ENCODE data around the gene DPH2. TPM values are rescaled to one million over a fixed set of nuclear protein-coding genes. Genes with fewer than 3 reads are reported as not detected.

The DPH2 gene, protein sequence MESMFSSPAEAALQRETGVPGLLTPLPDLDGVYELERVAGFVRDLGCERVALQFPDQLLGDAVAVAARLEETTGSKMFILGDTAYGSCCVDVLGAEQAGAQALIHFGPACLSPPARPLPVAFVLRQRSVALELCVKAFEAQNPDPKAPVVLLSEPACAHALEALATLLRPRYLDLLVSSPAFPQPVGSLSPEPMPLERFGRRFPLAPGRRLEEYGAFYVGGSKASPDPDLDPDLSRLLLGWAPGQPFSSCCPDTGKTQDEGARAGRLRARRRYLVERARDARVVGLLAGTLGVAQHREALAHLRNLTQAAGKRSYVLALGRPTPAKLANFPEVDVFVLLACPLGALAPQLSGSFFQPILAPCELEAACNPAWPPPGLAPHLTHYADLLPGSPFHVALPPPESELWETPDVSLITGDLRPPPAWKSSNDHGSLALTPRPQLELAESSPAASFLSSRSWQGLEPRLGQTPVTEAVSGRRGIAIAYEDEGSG
- polyA plus RNA-seq (ENCODE audit: insufficient read length in 10 of 10): 10 to 100 TPM; 13.7 to 19.3 (median 18.2) TPM
- long read RNA-seq, donor 1, partial matches to known transcripts: 6 of 10 reads
- long read RNA-seq, donor 1, other reads (novel, unspliced or antisense): 0 of 10 reads
- long read RNA-seq, donor 2, partial matches to known transcripts: 0 of 1 reads
- long read RNA-seq, donor 2, other reads (novel, unspliced or antisense): 0 of 1 reads
- long read RNA-seq, donor 3: 0 reads
- long read RNA-seq, donor 4, partial matches to known transcripts: 0 of 2 reads
- long read RNA-seq, donor 4, other reads (novel, unspliced or antisense): 0 of 2 reads
- long read RNA-seq, donor 5, partial matches to known transcripts: 6 of 8 reads
- long read RNA-seq, donor 5, other reads (novel, unspliced or antisense): 0 of 8 reads
- long read RNA-seq, donor 6, partial matches to known transcripts: 0 of 2 reads
- long read RNA-seq, donor 6, other reads (novel, unspliced or antisense): 0 of 2 reads
- long read RNA-seq, donor 7: 0 reads
- long read RNA-seq, donor 8, partial matches to known transcripts: 0 of 1 reads
- long read RNA-seq, donor 8, other reads (novel, unspliced or antisense): 0 of 1 reads
- long read RNA-seq, donor 9, partial matches to known transcripts: 0 of 2 reads
- long read RNA-seq, donor 9, other reads (novel, unspliced or antisense): 0 of 2 reads

DNA sequence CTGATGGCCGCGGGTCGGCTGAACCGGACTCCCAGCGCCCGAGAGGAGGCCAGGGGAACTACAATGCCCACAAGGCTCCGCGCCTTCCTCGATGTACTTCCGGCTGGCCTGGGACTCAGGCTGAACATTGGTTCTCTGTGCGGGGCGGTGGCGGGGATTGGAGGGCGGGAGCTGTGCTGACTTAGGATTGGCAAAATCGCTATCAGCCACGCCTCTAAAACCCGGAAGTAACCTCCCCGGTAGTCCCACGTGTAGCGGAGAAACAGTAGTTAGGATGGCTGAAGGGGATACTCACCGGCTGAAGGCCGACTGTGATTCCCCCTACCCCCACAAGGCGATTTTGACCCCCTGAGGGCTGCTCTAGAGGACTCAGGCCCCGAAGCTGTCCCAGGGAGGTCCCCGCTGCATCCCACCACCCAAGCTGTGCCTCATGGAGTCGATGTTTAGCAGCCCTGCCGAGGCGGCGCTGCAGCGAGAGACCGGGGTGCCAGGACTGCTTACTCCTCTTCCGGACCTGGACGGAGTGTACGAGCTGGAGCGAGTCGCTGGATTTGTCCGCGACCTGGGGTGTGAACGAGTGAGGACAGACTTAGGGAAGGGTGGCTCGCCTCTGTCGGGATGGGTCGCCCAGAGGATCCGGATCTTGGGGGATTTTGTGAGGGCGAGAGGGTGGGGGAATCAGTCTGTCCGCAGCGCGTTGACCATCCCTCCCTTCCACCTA, at the start of gene DPH2:
Gene DPH2 (plus strand): TSS at position 265 of the 721 bp plus-strand sequence. CDS start 166 bp downstream, at position 431.
- peak; percentile 97 to 98 (median 97) for DNase-seq

DNA sequence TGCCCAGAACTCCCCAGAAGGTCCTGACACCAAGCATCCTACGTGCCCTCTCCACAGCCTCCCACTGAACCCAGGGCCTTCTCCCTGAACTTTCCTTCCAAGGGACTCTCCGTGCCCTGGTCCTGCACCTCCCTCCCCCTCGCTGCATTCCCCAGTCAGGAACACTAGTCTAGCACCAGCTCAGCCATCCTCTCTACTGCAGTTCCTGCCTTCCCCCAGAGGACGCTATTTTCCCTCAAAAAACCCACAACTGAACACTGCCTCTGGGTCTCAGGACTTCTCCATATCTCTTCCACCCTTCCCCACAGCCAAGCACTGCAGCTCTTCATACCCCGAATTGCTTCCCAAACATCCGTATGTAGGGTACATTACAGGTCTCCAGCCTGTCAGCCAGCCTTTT, 48.8 kb upstream of the DPH2 start:
- no peak for DNase-seq

DNA sequence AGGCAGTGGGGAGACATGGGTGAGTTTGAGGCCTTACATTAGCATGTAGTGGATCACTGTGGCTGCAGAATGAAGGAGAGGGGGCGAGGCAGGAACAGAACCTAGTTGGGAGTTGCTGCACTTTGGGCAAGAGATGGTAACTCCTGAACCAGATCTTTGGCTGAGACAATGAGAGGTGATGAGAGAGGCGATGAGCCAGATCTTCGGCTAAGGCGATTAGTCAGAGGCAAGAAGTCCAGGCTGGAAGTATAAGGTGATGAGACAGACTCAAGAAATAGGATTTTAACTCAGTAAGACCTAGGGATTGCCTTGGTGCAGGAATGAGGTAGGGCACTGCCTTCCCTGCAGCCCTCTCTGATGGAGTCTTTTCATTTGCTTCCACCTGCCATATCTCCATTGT, 45.3 kb upstream of the DPH2 start:
- no peak for DNase-seq

DNA sequence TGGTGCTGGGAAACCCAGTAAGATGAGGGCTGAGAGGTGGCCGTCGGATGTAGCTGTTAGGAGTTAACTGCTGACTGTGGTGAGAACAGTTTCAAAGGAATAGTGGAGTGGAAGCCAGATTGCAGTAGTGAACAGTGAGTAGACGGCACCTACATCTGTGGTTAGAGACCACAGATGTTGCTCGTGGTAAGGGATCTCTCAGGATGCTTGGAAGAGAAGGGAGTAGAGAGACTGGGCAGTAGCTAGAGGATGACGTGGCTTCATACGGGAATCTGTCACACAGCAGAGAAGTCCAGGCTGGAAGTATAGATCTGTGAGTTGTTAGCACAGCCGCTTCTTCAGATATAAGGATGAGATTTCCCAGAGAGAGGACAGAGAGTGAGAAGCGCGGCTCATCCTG, 44.0 kb upstream of the DPH2 start:
- DNase-seq: no peak

DNA sequence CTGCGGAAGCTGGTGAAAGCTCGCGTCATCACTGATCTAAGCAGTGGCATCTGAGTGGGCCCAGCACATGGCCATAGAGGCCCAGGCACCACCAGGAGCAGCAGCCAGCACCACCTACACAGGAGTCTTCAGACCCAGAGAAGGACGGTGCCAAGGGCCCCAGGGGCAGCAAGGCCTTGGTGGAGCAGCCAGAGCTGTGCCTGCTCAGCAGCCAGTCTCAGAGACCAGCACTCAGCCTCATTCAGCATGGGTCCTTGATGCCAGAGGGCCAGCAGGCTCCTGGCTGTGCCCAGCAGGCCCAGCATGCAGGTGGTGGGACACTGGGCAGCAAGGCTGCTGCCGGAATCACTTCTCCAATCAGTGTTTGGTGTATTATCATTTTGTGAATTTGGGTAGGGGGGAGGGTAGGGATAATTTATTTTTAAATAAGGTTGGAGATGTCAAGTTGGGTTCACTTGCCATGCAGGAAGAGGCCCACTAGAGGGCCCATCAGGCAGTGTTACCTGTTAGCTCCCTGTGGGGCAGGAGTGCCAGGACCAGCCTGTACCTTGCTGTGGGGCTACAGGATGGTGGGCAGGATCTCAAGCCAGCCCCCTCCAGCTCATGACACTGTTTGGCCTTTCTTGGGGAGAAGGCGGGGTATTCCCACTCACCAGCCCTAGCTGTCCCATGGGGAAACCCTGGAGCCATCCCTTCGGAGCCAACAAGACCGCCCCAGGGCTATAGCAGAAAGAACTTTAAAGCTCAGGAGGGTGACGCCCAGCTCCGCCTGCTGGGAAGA, 39.5 kb upstream of the DPH2 start:
- no peak for DNase-seq

DNA sequence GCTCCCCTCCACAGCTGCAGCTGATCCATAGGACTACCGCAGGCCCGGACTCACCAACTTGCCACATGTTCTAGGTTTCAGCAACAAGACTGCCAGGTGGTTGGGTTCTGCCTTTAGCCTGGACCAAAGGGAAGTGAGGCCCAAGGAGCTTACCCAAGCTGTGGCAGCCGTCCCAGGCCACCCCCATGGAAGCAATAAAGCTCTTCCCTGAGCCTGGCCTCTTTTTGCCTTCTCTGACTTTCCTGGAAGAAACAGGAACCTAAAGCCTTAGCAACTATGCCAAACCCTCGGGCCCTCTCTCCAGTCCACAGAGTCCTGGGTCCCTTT, 38.9 kb upstream of the DPH2 start:
- no peak for DNase-seq

DNA sequence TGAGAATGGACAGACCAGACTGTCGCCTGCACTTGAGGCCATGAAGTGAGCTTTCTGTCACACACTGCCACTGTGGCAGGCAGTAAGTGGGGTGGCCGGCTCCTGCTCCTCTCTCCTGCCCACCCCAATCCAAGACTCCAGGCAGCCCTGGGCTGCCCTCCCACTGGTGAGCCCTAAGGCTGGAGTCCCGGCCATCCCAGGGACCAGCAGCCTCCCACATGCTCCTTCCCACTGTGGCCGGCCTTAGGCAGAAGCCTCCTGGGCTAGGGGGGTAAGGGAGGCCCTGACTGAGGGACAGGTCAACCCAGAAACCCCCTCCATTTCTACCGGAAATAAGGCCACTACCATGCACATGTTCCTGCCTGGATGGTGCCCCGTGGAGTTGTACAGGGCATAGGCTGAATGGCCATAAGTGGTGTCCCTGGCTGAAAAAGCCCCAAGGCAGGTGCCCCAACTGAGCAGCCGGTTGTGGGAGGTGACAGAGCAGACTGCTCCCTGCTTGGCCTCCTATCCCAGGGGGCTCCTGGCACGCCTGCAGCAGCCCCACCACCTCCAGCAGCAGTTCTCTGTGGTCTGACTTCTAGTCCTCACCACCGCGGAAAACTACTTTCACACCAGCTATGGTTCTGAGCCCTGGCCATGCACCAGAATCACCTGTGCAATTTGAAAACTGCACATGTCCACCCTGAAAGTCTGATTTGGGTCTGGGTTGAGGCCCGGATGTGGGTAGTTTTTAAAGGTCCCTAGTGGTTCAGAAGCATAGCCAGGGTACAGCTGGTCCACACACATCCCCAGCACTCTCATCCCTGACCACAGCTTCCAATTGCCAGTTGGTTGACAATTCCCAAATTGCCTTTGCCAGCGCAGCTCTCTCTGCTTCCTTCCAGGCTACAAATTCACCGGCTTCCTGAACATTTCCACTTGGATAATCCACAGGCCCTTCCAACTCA, 37.8 kb upstream of the DPH2 start:
- DNase-seq: no peak

DNA sequence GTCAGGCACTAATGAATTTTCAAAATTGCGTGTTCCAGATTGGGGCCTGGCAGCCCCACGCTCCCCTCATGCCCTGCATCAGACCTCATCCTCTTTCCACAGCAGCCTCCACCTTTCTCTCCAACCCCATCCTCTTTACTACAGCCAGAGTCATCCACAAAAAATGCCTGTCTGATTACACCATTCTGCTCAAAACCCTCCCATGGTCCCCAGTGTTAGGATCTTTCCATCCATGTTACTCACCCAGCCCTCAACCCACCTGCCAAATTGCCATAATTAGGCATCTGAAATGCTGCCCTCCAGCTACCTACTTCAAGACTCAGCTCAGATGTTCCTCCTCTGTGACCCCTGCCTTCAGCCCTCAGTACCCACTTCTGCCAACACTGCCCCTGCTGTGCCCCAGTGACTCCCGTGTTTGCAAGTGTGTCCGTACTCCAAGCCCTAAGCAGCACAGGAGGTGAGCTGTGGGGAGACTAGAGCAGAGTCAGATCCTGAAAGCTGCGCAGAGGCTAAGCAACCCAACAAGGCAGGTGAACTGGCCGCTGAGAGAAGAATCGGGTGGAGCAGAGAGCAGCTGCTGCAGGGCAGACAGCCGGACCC, 36.9 kb upstream of the DPH2 start:
- DNase-seq: no peak

DNA sequence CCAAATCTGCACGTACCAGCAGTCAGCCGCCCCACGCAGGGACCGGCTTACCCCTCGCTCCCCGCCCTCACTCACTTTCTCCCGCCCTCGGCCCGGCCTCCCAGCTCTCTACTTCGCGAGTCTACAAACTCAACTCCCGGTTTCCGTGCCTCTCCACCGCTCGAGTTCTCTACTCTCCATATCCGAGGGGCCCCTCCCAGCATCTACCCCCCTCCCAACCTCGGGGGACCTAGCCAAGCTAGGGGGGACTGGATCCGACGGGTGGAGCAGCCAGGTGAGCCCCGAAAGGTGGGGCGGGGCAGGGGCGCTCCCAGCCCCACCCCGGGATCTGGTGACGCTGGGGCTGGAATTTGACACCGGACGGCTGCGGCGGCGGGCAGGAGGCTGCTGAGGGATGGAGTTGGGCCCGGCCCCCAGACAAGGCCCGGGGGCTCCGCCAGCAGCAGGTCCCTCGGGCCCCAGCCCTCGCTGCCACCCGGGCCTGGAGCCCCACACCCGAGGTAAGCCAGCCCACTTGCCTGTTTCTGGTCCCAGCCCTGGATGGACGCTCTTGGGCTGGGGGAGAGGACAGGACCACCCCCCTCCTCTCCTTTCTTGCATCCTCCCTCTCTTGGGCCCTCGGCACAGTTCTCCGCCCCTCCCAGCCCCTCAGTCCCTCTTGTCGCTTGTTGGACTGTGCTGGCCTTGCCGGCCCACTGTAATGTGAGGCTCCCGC, 36.3 kb upstream of the DPH2 start, which contains the start of gene ARTN:
Gene ARTN (plus strand): TSS at position 416 of the 715 bp plus-strand sequence. CDS start 1,856 bp downstream, outside the sequence.
- DNase-seq: peak in 1 of 3 donors; percentile 68

DNA sequence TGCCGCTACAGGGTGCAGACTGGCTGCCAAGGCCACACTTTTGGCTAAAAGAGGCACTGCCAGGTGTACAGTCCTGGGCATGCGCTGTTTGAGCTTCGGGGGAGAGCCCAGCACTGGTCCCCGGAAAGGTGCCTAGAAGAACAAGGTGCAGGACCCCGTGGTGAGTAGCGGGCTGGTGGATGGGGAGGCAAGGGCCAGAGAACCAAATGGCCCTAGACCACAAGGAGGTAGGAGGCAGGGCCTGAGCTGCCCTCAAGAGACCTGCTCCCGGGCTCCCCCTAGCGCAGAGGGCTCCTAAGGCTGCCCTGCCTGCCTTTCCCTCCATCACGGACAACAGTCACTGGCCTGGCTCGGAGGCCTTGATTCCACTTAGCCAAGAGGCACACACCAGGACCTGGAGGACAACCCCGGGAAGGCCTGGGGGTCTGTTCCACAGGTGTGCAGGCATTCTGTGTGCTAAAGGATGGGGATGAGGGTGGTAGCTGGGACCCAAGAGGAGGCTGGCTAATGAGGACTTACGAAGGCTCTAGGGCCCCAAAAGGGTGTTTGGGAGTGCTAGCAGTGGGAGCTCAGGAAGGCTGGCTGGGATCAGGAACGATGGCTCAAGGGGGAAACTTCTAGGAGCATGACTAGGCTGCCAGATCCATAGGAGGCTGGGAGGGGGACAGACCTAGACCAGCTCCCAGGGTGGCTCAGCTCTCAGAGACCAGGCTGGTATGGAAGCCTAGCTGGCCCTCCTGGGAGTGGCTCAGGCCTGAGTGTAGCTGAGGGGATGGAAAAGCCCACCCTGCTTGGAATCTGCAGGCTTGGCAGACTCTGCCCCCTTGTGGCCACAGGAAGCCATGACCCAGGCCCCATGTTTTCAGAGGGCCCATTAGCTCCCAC, 35.5 kb upstream of the DPH2 start:
- peak; percentile 45 to 82 (median 58) for DNase-seq

DNA sequence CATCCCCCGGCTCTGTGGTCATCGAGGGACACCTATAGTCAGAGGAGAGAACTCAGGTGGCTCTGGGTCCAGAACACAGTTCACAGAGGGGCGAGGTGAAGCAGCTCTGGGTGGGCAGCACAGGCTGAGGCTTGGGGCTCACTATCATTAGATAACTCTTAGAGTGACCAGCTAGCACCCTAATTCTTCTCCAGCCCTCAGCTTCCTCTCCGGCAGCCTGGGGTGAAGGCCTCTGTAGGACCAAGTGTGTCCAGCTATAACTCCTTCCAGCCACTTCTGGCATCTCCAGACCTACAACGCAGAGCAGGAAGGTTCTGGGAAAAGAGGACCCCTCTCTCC, 34.9 kb upstream of the DPH2 start:
- no peak for DNase-seq

DNA sequence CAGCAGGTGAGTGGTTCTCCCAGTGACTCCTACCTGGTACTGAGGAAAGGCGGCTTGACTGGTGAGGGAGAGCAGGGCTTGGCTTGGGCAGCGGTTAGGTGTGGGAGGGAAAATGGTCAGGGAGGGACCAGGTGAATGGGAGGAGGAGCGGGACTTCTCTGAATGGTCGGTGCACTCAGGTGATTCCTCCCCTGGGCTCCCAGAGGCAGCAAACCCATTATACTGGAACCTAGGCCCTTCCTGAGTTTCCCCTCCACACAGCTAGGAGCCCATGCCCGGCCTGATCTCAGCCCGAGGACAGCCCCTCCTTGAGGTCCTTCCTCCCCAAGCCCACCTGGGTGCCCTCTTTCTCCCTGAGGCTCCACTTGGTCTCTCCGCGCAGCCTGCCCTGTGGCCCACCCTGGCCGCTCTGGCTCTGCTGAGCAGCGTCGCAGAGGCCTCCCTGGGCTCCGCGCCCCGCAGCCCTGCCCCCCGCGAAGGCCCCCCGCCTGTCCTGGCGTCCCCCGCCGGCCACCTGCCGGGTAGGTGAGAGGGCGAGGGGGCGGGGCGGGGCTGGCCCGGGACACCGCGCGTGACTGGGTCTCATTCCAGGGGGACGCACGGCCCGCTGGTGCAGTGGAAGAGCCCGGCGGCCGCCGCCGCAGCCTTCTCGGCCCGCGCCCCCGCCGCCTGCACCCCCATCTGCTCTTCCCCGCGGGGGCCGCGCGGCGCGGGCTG, 33.9 kb upstream of the DPH2 start:
- no peak for DNase-seq

DNA sequence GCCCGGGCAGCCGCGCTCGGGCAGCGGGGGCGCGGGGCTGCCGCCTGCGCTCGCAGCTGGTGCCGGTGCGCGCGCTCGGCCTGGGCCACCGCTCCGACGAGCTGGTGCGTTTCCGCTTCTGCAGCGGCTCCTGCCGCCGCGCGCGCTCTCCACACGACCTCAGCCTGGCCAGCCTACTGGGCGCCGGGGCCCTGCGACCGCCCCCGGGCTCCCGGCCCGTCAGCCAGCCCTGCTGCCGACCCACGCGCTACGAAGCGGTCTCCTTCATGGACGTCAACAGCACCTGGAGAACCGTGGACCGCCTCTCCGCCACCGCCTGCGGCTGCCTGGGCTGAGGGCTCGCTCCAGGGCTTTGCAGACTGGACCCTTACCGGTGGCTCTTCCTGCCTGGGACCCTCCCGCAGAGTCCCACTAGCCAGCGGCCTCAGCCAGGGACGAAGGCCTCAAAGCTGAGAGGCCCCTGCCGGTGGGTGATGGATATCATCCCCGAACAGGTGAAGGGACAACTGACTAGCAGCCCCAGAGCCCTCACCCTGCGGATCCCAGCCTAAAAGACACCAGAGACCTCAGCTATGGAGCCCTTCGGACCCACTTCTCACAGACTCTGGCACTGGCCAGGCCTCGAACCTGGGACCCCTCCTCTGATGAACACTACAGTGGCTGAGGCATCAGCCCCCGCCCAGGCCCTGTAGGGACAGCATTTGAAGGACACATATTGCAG, 33.2 kb upstream of the DPH2 start:
- peak in 1 of 3 donors; percentile 62 for DNase-seq

DNA sequence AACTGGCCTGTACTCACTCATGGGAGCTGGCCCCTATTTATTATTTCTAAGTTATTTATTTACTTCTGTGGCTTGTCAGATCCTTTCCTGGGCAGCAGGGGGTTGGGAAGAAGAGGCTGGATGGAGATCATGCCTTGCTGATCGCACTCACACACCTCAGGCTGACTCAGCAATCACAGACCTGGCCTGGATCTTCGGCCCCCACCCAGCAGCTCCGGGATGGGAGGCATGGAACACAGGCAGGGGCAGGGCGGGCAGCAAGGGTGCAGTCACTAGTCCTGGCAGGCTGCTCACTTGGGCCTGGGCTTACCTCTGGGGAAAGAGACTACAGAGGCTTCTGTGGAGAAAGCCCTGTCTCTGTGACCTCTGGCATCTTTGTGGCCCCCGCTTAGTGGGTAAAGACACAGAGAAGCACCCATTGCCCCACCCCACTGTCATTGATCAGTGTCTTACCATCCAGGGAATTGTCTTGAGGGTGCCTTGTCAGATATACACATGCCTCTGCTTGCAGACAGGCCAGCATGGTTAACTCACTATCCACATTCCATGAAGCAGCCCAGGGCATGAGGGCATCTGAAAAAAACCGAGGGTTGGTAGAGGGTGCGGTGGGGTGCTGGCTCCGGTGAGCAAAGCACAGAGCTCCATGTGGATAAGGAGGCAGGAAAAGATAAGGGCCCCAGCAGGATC, 32.5 kb upstream of the DPH2 start:
- DNase-seq: no peak

DNA sequence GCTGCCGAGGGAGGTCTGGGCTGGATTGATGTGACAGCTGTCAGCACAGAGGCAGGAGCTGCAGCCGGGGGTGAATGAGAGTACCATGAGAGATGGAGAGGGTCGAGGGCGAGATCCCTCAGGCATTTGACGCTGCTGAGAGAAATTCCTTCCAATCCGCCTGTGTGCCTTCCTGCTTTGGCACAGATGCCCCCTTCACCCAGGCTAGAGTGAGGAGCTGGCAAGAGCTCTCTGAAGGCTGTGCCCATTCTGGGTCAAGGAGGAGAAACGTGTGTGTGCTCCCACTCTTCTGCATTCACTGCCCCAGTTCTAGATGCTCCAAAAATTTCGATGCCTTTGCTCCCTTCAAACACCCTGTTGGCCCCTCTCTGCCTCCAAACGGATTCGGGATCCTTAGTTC, 31.4 kb upstream of the DPH2 start:
- DNase-seq: no peak
